Measurements from ENCODE around the gene LIPN.

LIPN gene, protein sequence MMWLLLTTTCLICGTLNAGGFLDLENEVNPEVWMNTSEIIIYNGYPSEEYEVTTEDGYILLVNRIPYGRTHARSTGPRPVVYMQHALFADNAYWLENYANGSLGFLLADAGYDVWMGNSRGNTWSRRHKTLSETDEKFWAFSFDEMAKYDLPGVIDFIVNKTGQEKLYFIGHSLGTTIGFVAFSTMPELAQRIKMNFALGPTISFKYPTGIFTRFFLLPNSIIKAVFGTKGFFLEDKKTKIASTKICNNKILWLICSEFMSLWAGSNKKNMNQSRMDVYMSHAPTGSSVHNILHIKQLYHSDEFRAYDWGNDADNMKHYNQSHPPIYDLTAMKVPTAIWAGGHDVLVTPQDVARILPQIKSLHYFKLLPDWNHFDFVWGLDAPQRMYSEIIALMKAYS

DNA sequence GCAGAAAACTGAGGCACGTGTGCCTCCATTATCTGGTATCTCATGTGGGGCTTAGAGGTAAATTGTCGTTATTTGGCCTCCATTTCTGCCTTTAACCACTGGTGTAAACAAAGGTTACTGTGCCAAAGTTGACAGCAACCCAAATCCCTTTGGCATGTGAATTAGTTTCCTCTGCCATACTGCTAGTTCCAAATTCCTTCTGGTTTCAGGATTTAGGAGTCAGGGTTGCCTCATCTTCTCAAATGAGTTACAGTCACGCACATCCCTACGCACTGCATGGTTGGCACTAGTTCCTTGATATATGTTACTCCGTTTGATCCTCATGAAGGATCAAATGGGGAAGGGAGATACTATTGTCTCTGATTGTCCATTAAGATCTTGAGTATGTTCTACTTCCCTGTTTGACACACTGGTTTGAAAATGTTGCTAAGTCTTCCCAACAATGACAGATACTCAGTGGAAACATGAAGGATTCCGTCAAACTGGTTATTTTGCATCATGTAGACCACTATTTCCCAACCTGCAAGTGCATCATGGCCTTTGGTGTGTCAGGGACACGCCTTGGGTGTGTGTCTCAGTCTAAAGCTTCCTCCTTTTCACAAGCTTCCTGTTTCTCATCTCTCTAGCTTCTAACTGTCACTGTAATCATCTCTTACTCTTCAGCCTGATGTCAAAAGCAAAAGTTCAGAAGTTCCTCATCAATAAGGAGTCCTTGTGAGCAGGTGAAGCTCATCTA is at the start of gene LIPN:
LIPN (plus strand) TSS at position 655 of the 736 bp plus-strand sequence. CDS start 1,386 bp downstream, outside the sequence.
- TF ChIP-seq CTCF (IDR thresholded peaks at IDR 0.05) = no peak

DNA sequence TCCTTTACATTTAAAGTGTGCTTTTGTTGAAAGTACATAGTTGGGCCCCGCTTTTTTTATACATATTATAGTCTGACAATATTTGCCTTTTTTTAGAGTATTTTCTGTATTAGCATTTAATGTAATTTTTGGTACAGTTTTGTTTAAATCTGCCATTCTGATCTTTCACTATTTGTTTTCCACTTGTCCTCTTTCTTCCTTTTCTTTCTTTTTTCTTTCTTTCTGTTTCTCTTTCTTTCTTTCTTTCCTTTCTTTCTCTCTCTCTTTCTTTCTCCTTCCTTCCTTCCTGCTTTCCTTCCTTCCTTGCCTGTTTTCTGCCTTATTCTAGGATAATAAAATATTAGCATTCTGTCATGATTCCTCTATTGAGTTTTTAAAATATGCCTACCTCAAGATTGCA is 44.3 kb upstream of the LIPN start:
- TF ChIP-seq CTCF (IDR thresholded peaks at IDR 0.05) = no peak

DNA sequence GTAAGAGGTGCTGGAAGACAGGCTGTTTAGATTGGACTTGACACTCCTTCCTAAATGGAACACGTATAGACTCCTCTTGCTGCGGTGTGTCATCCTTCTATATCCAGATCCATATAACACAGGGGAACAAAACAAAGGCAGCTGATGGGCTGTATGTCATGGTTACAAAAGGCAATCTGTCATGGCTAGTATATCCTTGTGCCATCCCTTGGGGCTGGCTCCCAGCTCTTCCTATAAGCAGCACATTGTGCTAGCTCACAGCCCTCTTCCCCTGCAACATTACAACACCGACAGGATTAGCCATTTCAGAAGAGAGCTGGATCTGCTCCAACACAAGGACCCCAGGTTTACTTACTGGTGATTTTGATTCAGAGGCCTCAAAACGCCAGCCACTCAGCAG is 38.4 kb upstream of the LIPN start:
- no peak for TF ChIP-seq CTCF (IDR thresholded peaks at IDR 0.05)

DNA sequence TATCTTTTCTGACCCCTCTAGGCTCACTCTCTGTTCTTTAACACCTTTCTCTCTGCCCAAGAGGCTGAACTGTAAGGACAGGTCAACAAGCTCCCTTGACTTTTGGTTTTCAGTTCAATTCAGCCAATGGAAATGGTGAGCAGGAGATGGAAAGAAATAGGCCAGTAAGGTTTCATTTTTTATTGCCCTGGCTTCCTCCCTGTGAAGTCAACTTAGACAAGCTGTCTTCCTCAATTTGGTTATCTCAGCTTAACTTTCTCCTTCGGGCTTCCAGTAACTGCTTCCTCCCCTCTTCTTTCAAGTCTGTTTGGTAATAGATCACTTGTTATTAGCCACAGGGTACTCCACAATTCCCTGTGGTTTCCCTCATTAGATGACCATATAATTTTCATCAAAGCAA is 34.0 kb upstream of the LIPN start:
- TF ChIP-seq CTCF (IDR thresholded peaks at IDR 0.05) = no peak

DNA sequence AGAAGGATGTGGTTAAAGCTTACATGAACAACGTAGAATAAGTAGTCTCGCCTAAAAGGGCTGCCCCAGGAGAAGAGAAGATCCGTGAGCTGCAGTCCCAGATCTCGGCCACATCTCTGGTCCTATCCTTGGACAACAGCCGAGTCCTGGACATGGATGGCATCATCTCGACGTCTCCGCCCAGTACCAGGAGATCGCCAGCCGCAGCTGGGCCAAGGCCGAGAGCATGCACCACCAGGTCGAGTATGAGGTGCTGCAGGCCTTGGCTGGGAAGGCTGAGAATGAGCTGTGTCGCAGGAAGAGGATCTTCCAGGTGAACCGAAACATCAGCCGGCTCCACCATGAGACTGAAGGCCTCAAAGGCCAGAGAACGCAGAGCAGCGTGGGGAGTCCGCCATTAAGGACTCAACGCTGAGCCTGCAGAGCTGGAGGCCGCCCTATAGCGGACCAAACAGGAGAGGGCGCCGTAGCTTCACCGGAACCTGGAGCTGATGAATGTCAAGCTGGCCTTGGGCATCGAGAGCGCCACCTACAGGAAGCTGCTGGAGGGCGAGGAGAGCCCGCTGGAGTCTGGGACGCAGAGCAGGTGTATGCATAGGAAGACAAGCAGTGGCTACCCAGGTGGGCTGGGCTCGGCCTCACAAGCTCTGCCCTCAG is 31.6 kb upstream of the LIPN start:
- peak; percentile 25; the same call in 1 of the 2 replicates for TF ChIP-seq CTCF (IDR thresholded peaks at IDR 0.05)

DNA sequence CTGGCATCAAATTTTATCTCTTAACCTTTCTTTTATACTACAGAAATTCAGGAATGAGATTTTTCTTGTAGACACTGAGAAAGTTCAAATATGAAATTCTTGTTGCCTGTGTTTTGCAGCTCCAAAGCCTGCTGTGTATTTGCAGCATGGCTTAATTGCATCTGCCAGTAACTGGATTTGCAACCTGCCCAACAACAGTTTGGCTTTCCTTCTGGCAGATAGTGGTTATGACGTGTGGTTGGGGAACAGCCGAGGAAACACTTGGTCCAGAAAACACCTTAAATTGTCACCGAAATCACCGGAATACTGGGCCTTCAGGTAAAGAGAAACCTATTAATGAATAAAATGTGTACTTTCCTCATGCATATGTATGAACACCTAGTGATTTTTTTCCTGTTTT is 29.0 kb upstream of the LIPN start:
- no peak for TF ChIP-seq CTCF (IDR thresholded peaks at IDR 0.05)

- TF ChIP-seq CTCF (IDR thresholded peaks at IDR 0.05) = no peak
Measured at GRCh38 chr10:88731296-88731695, 28.5 kb upstream of the LIPN start.
